Hepatocyte (in vitro differentiated cells): ENCODE data around the gene PPM1G.

Experiments
- EZH2phosphoT487 ChIP-seq: fragments of 200-600 bp; sonication (generic); IDR thresholded peaks from one replicate; pipeline ENCODE4 v1.6.1; 2018; ENCODE audit warnings: antibody characterized with exemption, mild to moderate bottlenecking, low read depth, moderate library complexity; ENCODE audit not compliant: unreplicated experiment, severe bottlenecking
- TF ChIP-seq, protein P1 (sequence below): fragments of 200-600 bp; sonication (generic); IDR thresholded peaks from 2 replicates; pipeline ENCODE4 v1.5.1; 2016; ENCODE audit warnings: antibody characterized with exemption, mild to moderate bottlenecking; ENCODE audit not compliant: poor library complexity

- TF ChIP-seq, protein P1, sequence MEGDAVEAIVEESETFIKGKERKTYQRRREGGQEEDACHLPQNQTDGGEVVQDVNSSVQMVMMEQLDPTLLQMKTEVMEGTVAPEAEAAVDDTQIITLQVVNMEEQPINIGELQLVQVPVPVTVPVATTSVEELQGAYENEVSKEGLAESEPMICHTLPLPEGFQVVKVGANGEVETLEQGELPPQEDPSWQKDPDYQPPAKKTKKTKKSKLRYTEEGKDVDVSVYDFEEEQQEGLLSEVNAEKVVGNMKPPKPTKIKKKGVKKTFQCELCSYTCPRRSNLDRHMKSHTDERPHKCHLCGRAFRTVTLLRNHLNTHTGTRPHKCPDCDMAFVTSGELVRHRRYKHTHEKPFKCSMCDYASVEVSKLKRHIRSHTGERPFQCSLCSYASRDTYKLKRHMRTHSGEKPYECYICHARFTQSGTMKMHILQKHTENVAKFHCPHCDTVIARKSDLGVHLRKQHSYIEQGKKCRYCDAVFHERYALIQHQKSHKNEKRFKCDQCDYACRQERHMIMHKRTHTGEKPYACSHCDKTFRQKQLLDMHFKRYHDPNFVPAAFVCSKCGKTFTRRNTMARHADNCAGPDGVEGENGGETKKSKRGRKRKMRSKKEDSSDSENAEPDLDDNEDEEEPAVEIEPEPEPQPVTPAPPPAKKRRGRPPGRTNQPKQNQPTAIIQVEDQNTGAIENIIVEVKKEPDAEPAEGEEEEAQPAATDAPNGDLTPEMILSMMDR, result no peak
- TF ChIP-seq EZH2phosphoT487, result no peak
These were observed 61.8 kb downstream of the PPM1G start for GRCh38 chr2:27347641-27348040.
